ENCODE results near the gene GJA8.
"Not testable (repeated sequence)": the region's sequence is repeated elsewhere in the genome, so short reads cannot be mapped to it uniquely, and the experiment has no call there.

The GJA8 gene

DNA sequence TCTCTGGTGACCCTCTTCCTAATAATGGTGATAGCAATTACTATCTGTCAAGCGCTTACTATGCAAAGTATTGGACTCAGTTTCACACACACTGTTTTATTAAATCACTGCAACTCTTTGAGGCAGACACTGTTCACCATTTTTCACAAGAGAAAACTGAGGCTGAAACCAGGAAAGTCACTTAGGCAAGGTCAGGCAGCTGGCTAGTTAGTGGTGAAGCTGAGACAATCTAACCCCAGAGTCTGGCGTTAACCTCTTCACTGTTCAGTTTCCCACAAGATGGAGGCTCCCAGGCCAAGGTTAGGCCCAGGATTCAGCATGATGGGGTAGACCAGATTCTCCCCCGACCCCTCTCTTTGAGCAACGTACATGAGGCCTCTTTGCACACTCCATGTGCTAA is 4.8 kb upstream of the GJA8 start:
- Mint-ChIP-seq H3K4me1 (no peaks in the 10 kb centered on the region), H3K27me3 (peaks cover 10% of the 10 kb centered on the region), H3K4me3 (no peak overlapping the region), H3K36me3 (no peaks in the 10 kb centered on the region), H3K9me3 (no peaks in the 10 kb centered on the region), H3K27ac (no peak overlapping the region)
- no peak for ATAC-seq (ENCODE audit: low read depth)
- DNase-seq (ENCODE audit: low spot score in 2 of 2) = no peak

DNA sequence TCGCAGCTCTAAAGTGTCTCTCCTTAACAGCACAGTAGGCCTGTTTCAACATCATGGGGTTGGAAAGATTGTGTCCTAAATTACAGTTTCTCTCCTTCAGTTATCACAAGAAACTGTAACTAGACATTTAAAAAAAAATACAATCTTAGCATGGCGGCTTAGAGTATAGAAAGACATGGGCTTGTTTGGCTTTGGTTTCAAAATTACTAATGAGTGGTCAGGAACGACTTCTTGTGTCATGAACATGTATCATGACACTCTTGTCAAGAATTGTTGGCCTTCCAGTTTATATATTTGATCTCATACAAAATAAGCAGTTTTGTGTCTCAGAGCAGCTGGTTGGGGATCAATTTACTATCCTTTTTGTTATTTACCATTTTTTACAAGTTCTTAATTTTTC is 2.1 kb downstream of the GJA8 start:
- Mint-ChIP-seq H3K27me3 (peaks cover 6% of the 10 kb centered on the region), H3K9me3 (no peaks in the 10 kb centered on the region), H3K27ac (no peak overlapping the region), H3K4me1 (no peaks in the 10 kb centered on the region), H3K36me3 (no peaks in the 10 kb centered on the region), H3K4me3 (no peak overlapping the region)
- ATAC-seq (ENCODE audit: low read depth) = no peak
- DNase-seq (ENCODE audit: low spot score in 2 of 2) = no peak

DNA sequence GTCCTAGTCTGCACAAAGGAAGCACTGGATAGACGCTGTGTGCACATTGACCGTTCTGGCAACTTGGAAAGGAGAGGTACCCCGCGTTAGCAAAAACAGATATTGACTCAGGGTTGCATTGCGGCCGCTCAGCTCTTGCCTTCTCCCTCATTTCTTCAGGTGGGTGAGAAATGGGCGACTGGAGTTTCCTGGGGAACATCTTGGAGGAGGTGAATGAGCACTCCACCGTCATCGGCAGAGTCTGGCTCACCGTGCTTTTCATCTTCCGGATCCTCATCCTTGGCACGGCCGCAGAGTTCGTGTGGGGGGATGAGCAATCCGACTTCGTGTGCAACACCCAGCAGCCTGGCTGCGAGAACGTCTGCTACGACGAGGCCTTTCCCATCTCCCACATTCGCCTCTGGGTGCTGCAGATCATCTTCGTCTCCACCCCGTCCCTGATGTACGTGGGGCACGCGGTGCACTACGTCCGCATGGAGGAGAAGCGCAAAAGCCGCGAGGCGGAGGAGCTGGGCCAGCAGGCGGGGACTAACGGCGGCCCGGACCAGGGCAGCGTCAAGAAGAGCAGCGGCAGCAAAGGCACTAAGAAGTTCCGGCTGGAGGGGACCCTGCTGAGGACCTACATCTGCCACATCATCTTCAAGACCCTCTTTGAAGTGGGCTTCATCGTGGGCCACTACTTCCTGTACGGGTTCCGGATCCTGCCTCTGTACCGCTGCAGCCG is 5.4 kb downstream of the GJA8 start:
- Mint-ChIP-seq H3K27ac (no peak overlapping the region), H3K9me3 (no peaks in the 10 kb centered on the region), H3K4me1 (no peaks in the 10 kb centered on the region), H3K27me3 (peaks cover 3% of the 10 kb centered on the region), H3K4me3 (no peak overlapping the region), H3K36me3 (no peaks in the 10 kb centered on the region)
- no peak for ATAC-seq (ENCODE audit: low read depth)
- no peak for DNase-seq (ENCODE audit: low spot score in 2 of 2)

DNA sequence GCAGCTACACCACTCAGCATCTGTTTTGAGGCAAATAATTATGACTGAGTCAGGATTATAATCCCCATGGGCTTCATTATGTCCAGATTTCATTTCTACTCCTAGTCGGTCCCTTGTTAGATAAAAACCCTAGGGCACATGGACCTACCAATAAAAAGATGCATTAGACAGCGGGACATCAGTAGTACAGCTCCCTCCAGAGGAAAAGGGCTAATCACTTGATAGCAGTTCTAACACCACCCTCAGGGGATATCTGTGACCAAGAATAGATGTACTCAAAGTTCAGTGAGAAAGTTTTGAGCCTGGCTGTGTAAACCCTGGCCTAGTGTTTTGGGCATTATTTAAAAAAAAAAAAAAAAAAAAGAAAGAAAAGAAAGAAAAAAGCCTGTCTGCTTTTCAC is 10.0 kb downstream of the GJA8 start:
- ATAC-seq (ENCODE audit: low read depth) (no peak), DNase-seq (ENCODE audit: low spot score in 2 of 2) (no peak)
- no peaks in the 10 kb centered on the region for H3K4me1 Mint-ChIP-seq
- no peaks in the 10 kb centered on the region for H3K9me3 Mint-ChIP-seq
- peaks cover 13% of the 10 kb centered on the region for H3K27me3 Mint-ChIP-seq
- no peak overlapping the region for H3K27ac Mint-ChIP-seq
- no peaks in the 10 kb centered on the region for H3K36me3 Mint-ChIP-seq
- no peak overlapping the region for H3K4me3 Mint-ChIP-seq

DNA sequence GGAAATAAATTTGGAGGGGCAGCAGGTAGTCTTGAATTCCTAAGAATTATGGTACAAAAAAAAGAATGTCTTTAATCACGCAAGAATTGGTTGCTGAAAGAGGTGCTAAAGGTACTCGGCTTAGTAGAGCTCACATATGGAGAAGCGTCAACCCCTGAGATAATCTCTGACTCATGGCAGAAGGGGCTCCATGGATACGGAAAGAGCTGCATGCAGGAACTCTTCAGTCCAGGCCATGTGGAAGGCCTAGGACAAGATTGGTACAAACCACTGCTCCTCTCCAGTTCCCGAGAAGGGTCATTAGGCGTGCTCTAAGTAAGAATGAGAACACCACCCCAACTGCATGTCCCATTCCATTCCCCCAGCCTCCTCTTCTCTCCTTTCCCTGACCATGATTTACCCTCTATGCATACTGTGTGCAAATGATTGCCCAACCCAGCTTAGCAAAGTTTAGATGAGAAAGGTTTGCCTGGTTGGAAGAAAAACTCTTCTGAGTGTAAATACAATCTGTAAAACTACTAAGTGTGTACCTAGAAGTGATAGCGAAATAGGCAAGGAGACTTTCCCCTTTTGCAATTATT is 10.9 kb downstream of the GJA8 start:
- H3K9me3 Mint-ChIP-seq = no peaks in the 10 kb centered on the region
- ATAC-seq (ENCODE audit: low read depth) (no peak), DNase-seq (ENCODE audit: low spot score in 2 of 2) (no peak)
- H3K36me3 Mint-ChIP-seq = no peaks in the 10 kb centered on the region
- H3K27ac Mint-ChIP-seq = no peak overlapping the region
- H3K4me3 Mint-ChIP-seq = no peak overlapping the region
- no peaks in the 10 kb centered on the region for H3K4me1 Mint-ChIP-seq
- peaks cover 13% of the 10 kb centered on the region for H3K27me3 Mint-ChIP-seq

DNA sequence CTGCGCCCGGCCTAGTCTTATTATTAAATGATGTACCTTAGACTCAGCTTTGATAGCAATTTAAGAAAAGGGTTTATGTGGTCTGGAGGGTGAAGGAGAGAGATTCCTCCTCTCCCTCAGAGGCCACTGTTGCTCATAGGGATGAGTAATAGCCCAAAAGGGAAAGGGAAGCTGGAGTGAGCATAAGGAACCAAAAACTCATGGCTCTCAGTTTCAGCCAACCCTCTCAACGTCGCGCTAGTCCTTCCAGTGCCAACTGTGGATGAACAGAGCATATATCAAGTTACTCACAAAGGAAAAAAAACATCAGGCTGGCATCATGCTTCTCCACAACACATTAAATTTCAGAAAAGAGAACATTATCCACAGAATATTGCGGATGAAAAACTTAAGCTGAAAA is 17.3 kb downstream of the GJA8 start:
- H3K27ac Mint-ChIP-seq = no peak overlapping the region
- no peak overlapping the region for H3K4me3 Mint-ChIP-seq
- H3K4me1 Mint-ChIP-seq = no peaks in the 10 kb centered on the region
- no peaks in the 10 kb centered on the region for H3K9me3 Mint-ChIP-seq
- peaks cover 10% of the 10 kb centered on the region for H3K27me3 Mint-ChIP-seq
- no peak for ATAC-seq (ENCODE audit: low read depth)
- H3K36me3 Mint-ChIP-seq = no peaks in the 10 kb centered on the region
- DNase-seq (ENCODE audit: low spot score in 2 of 2) = no peak

DNA sequence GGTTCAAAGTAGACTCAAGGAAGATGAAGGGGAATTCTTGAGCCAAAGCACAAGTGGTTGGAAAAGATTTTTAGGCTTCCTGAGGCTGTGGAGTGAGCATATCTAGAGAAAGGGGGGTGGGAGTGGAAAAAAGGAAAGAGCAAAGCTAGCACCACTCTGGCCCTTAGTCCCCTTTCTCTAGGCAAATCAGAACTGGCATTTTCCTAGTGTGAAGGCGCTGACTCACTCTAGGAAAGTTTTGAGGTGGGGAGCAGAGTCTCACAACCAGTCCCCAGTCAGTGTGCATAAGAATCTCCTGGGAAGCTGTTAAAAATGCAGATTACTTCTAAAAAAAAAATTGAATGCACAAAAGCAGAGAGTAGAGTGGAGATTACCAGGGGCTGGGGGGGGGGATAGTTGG is 22.2 kb downstream of the GJA8 start:
- no peak for DNase-seq (ENCODE audit: low spot score in 2 of 2)
- Mint-ChIP-seq H3K4me1 (no peaks in the 10 kb centered on the region), H3K4me3 (no peak overlapping the region), H3K27ac (no peak overlapping the region), H3K36me3 (no peaks in the 10 kb centered on the region), H3K9me3 (no peaks in the 10 kb centered on the region), H3K27me3 (no peaks in the 10 kb centered on the region)
- no peak for ATAC-seq (ENCODE audit: low read depth)

DNA sequence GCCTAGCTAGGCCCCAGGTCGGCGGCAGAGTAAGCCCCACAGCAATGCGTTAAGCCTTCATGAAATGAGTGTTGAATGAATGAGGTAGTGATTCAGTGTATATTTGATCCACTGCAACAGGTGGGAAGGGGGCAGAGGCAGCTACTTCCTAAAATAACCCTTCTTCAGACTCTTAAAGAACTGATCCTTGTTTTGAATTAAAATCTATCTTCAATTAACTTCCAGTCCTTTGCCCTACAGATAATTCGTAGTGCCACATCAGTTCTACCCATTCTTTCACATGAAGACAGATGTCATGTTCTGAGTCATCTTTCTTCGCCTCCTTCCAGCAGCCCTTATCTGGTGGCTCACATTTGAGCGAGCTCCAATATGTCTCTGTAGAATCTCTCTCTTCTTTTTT is 24.6 kb downstream of the GJA8 start:
- not testable (repeated sequence) for H3K9me3 Mint-ChIP-seq; H3K4me3 Mint-ChIP-seq; H3K36me3 Mint-ChIP-seq; ATAC-seq (ENCODE audit: low read depth); DNase-seq (ENCODE audit: low spot score in 2 of 2); H3K27ac Mint-ChIP-seq; H3K27me3 Mint-ChIP-seq
- peaks cover 17% of the 10 kb centered on the region for H3K4me1 Mint-ChIP-seq

DNA sequence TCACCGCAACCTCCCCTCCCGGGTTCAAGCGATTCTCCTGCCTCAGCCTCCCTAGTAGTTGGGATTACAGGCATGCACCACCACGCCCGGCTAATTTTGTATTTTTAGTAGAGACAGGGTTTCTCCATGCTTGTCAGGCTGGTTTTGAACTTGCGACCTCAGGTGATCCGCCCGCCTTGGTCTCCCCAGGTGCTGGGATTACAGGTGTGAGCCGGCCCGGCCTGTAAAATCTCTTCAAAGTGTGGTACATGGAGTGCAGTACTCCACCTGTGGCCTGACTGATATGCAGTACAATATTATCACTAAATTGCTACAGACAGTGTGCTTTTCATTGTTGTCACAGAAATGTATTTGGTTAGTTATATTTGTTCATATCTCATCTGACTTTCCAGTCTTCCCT is 25.1 kb downstream of the GJA8 start:
- H3K9me3 Mint-ChIP-seq; H3K36me3 Mint-ChIP-seq; DNase-seq (ENCODE audit: low spot score in 2 of 2); H3K27ac Mint-ChIP-seq; H3K27me3 Mint-ChIP-seq; ATAC-seq (ENCODE audit: low read depth); H3K4me3 Mint-ChIP-seq: not testable (repeated sequence)
- H3K4me1 Mint-ChIP-seq = peaks cover 20% of the 10 kb centered on the region

DNA sequence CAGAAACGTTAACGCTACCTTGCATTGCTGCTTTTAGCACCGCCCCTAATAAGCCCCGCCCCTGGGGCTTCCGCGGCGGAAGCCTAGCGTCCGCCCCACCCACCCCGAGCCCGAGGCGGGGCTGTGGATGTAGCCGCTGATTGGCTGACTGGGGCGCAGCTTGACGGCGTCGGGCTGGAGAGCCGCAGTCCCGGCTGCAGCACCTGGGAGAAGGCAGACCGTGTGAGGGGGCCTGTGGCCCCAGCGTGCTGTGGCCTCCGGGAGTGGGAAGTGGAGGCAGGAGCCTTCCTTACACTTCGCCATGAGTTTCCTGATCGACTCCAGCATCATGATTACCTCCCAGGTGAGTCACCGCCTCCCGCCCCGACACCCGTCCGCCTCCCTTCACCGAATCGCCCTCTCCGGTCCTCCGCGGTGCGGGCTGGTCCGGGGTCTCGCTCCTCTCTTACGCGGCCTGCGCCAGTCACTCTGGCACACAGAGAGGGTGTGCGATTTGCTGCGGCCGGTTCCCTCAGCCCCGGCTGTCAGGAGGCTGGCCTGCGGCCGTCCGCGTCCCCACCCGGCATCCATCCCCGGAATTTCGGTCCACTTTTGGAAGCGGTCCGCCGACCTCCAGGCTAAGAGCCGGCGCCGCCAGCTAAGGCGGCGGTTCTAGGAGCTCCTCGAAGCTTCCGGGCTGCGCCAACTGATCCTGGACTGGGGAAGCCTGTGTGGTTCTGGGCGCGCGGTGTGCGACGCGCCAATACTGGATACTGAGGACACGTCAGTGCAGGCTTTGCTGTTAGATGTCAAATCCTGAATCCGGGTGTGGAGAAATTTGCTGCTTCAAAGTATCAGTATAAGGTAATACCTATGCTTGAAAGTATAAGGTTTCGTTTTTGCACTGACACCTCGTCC is 25.9 kb downstream of the GJA8 start, which contains the start of gene GPR89B:
GPR89B (plus strand) TSS at position 185 of the 897 bp plus-strand sequence; CDS start at position 302, 117 bp downstream.
- H3K9me3 Mint-ChIP-seq, H3K27ac Mint-ChIP-seq, H3K27me3 Mint-ChIP-seq, H3K36me3 Mint-ChIP-seq: not testable (repeated sequence)
- Mint-ChIP-seq H3K4me1 (peaks cover 22% of the 10 kb centered on the region), H3K4me3 (peak within 1 kb of the TSS; percentile 85)
- DNase-seq (ENCODE audit: low spot score in 2 of 2) = peak; percentile 72 to 87
- ATAC-seq (ENCODE audit: low read depth) = peak; percentile 99

DNA sequence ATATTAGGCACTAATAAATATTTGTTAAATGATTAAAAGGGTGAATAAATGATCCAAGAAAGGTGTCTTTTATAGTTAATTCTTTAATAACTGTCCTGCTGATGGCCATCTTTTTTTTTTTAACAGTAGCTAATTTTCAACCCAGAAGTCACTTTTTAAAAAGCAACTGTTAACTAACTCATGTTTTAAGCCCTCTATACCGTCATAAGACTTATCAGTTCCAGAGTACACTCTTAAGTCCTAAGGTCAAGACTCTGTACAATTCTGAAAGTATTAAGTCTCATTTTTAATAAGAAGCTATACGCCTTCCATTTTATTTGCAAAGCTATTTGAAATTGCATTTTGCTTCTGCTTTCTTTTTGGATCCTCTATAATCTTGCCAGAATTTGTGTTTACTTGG is 28.5 kb downstream of the GJA8 start:
- H3K27ac Mint-ChIP-seq; H3K4me3 Mint-ChIP-seq; DNase-seq (ENCODE audit: low spot score in 2 of 2); ATAC-seq (ENCODE audit: low read depth); H3K36me3 Mint-ChIP-seq; H3K27me3 Mint-ChIP-seq; H3K9me3 Mint-ChIP-seq: not testable (repeated sequence)
- peaks cover 24% of the 10 kb centered on the region for H3K4me1 Mint-ChIP-seq

DNA sequence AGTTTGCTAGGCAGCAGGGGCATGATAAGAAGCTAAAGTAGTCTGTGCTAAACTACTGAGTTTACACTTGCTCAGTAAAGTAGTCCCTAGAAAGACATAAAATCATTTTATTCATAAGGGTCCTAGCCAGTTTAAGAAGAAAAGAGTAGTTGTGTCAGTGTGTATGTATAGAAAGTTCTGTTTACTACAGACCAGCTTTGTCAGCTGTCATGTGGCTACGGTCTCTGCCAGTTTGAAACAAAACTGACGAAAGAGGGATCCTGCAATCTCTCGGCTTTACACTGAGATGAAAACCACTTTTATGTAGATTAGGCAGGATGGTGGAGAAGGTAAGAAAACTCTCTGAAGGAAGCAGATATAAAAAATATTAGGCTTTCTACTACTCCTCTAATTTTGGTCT is 32.7 kb downstream of the GJA8 start:
- H3K27me3 Mint-ChIP-seq; H3K9me3 Mint-ChIP-seq; H3K4me3 Mint-ChIP-seq; H3K27ac Mint-ChIP-seq; ATAC-seq (ENCODE audit: low read depth); DNase-seq (ENCODE audit: low spot score in 2 of 2): not testable (repeated sequence)
- Mint-ChIP-seq H3K4me1 (peaks cover 22% of the 10 kb centered on the region), H3K36me3 (peaks cover 11% of the 10 kb centered on the region)

DNA sequence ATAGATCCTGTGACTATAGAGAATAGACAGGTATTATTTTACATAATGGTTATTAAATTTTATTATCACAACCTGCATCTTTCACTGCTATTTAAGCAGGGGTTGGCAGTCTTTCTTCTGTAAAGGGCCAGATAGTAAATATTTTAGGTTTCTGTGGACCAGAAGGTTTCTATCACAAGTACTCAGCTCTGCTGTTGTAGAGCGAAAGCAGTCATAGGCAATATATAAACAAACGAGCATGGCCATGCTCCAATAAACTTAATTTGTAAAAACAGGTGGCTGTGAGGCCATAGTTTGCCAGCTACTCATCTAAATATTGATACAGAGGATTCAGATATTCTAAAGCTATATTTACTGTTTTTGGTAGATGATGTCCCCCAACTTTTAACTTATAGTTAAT is 37.9 kb downstream of the GJA8 start:
- ATAC-seq (ENCODE audit: low read depth); H3K27ac Mint-ChIP-seq; H3K4me1 Mint-ChIP-seq; DNase-seq (ENCODE audit: low spot score in 2 of 2); H3K27me3 Mint-ChIP-seq; H3K9me3 Mint-ChIP-seq; H3K36me3 Mint-ChIP-seq; H3K4me3 Mint-ChIP-seq: not testable (repeated sequence)

DNA sequence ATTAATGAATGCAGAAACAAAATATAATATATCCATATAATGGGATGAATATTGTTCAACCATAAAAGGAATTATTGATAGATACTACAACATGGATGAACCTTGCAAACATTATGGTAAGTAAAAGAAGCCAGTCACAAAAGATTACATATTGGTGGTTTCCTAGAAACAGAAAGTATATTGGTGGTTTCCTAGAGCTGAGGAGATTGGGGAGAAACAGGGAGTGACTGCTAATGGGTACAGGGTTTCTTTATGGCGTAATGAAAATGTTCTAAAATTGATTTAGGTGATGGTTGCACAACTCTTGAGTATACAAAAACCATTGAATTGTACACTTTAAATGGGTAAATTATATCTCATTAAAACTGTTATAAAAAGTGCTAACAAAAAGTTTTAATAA is 40.0 kb downstream of the GJA8 start:
- DNase-seq (ENCODE audit: low spot score in 2 of 2); H3K4me3 Mint-ChIP-seq; H3K36me3 Mint-ChIP-seq; H3K27ac Mint-ChIP-seq; H3K4me1 Mint-ChIP-seq; H3K9me3 Mint-ChIP-seq; H3K27me3 Mint-ChIP-seq; ATAC-seq (ENCODE audit: low read depth): not testable (repeated sequence)
